ENCODE data around the gene C19orf25. TPM values are rescaled to one million over a fixed set of nuclear protein-coding genes. Genes with fewer than 3 reads are reported as not detected.
A peak's percentile ranks its signal among the peaks of the same experiment; 100 is the strongest.

Gene C19orf25
- total and polyA plus RNA-seq, 2 of the 13 experiments (the other 11 are each of a cell fraction or from before 2014, with no cell fraction given): 14.2 to 32.4 TPM

- TF ChIP-seq SMARCC2 (IDR thresholded peaks at IDR 0.05) (no peak), NFYB (CRISPR knock-in tag; IDR thresholded peaks at IDR 0.05) (peak; percentile 80), MLLT10 (CRISPR knock-in tag; IDR thresholded peaks at IDR 0.05) (no peak), HDAC2 (CRISPR knock-in tag; IDR thresholded peaks at IDR 0.05) (peak; percentile 54; the same call in 1 of the 2 replicates), ZNF543 (CRISPR knock-in tag; IDR thresholded peaks at IDR 0.05) (no peak)
- TF ChIP-seq, protein P1, sequence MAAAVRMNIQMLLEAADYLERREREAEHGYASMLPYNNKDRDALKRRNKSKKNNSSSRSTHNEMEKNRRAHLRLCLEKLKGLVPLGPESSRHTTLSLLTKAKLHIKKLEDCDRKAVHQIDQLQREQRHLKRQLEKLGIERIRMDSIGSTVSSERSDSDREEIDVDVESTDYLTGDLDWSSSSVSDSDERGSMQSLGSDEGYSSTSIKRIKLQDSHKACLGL (CRISPR knock-in tag; IDR thresholded peaks at IDR 0.05): peak; percentile 19; the same call in 1 of the 2 replicates
These were observed 11.5 kb upstream of the C19orf25 start, which contains the start of gene PCSK4 (continued) for GRCh38 chr19:1490311-1491113.

- WGBS (ENCODE audit: low lambda C conversion rate): 54% methylated on average over 12 of the region's 37 CpGs
- POLR2A ChIA-PET: interaction anchor here (1.6 to 2.8 kb wide), 2 partner anchors 13 to 19 kb away, joined by 16 to 19 read pairs; no protein-coding TSS in a partner anchor
- H3K27ac ChIP-seq (ENCODE audit: extremely low read length, insufficient read depth, low read length): peak overlapping the region; percentile 67
- TF ChIP-seq GFI1 (CRISPR knock-in tag; IDR thresholded peaks at IDR 0.05; ENCODE audit: borderline replicate concordance) (0 out of 2 replicates have a peak, but pooled peaks have one; percentile 66), ZNF557 (CRISPR knock-in tag; IDR thresholded peaks at IDR 0.05) (no peak), ZNF235 (CRISPR knock-in tag; IDR thresholded peaks at IDR 0.05; ENCODE audit: borderline replicate concordance) (peak; percentile 42; the same call in 1 of the 2 replicates), EED (CRISPR knock-in tag; IDR thresholded peaks at IDR 0.05) (0 out of 2 replicates have a peak, but pooled peaks have one; percentile 11), MXD3 (CRISPR knock-in tag; IDR thresholded peaks at IDR 0.05) (no peak), GLI4 (CRISPR knock-in tag; IDR thresholded peaks at IDR 0.05; ENCODE audit: borderline replicate concordance) (0 out of 2 replicates have a peak, but pooled peaks have one; percentile 27), ZMAT3 (CRISPR knock-in tag; conservative IDR thresholded peaks at IDR 0.05) (0 out of 2 replicates have a peak, but pooled peaks have one; percentile 82), ZNF891 (CRISPR knock-in tag; IDR thresholded peaks at IDR 0.05) (peak; percentile 60; the same call in 1 of the 2 replicates), KDM5B (CRISPR knock-in tag; IDR thresholded peaks at IDR 0.05; ENCODE audit: borderline replicate concordance) (peak; percentile 82; the same call in 1 of the 2 replicates)
- TF ChIP-seq, protein P2, sequence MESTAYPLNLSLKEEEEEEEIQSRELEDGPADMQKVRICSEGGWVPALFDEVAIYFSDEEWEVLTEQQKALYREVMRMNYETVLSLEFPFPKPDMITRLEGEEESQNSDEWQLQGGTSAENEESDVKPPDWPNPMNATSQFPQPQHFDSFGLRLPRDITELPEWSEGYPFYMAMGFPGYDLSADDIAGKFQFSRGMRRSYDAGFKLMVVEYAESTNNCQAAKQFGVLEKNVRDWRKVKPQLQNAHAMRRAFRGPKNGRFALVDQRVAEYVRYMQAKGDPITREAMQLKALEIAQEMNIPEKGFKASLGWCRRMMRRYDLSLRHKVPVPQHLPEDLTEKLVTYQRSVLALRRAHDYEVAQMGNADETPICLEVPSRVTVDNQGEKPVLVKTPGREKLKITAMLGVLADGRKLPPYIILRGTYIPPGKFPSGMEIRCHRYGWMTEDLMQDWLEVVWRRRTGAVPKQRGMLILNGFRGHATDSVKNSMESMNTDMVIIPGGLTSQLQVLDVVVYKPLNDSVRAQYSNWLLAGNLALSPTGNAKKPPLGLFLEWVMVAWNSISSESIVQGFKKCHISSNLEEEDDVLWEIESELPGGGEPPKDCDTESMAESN (CRISPR knock-in tag; conservative IDR thresholded peaks at IDR 0.05): no peak
- TF ChIP-seq, protein P1 (CRISPR knock-in tag; IDR thresholded peaks at IDR 0.05): peak; percentile 67
These were observed 10.7 kb upstream of the C19orf25 start for GRCh38 chr19:1489463-1490310.

More at GRCh38 chr19:1489463-1490310, 10.7 kb upstream of the C19orf25 start:
- BruUV-seq (replicated peaks): no TSS peak
- Histone ChIP-seq H4K20me1 (ENCODE audit: insufficient read depth, low read length) (no peaks in the 10 kb centered on the region), H3K79me2 (ENCODE audit: insufficient read depth, low read length) (peaks cover 6% of the 10 kb centered on the region), H3K4me1 (ENCODE audit: insufficient read depth, low read length) (peaks cover 41% of the 10 kb centered on the region), H3K9me3 (ENCODE audit: low read length) (no peaks in the 10 kb centered on the region), H3K36me3 (replicated peaks in 1 of 2; ENCODE audit: control insufficient read depth in 1 of 2, insufficient read depth in 2 of 2, low read length in 2 of 2) (no peaks in the 10 kb centered on the region), H3K9ac (ENCODE audit: insufficient read depth, low read depth, low read length) (peak overlapping the region; percentile 77), H3K4me3 (replicated peaks in 1 of 3; ENCODE audit: insufficient read depth in 1 of 3, low read depth in 2 of 3, low read length in 3 of 3) (peak overlapping the region; percentile 55 to 79 (median 72)), H3K4me2 (ENCODE audit: low read depth, low read length) (peak overlapping the region; percentile 91), H2AFZ (ENCODE audit: low read length) (no peak overlapping the region), H3K27me3 (ENCODE audit: control insufficient read depth in 1 of 2, insufficient read depth in 2 of 2, low read length in 2 of 2) (no peaks in the 10 kb centered on the region)
- intact Hi-C loops (cut with micrococcal nuclease; ENCODE audit: unreplicated experiment) (no loop called here), in situ Hi-C loops (cut with HindIII; ENCODE audit: extremely low pct_ligation_motif_present, low pct_unique_long_range_greater_than_20kb) (no loop called here)
- CTCF ChIA-PET (ENCODE audit: low intra/inter-chr PET ratio, low total read pairs): no interaction called here
- FAIRE-seq (no peak), ATAC-seq (no peak), DNase-seq (ENCODE audit: low spot score) (no peak)
